ENCODE measurements around the gene SLC6A18. TPM values are rescaled to one million over a fixed set of nuclear protein-coding genes. Genes with fewer than 3 reads are reported as not detected.
A peak's percentile ranks its signal among the peaks of the same experiment; 100 is the strongest.

The SLC6A18 gene
- total and polyA plus RNA-seq, 8 donors, result 0.14 TPM; not detected in 7

DNA sequence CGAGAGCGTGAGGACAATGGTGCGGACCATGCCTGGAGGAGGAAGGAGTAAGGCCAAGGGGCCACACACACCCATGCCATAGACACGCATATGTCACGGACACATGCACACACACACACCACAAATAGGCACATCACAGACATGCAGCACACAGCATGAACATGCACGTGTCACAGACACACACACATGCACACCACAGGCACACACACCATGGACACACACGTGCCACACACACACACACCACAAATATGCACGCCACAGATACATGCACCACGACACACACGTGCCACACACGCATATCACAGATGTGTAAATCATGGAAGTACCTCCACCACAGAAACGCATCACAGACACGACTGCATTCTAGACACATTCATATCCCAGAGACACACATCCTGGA lies 53.0 kb downstream of the SLC6A18 start:
- H3K9me3 ChIP-seq, result no peaks in the 10 kb centered on the region
- intact Hi-C loops (cut with DNase I), result no loop called here
- no peaks in the 10 kb centered on the region for H3K36me3 ChIP-seq
- FAIRE-seq (no peak), DNase-seq (peak in 1 of 6 donors; percentile 16), ATAC-seq (no peak)
- WGBS, 2 donors, result 86 to 94% methylated on average over 13 of the region's 13 CpGs
- no peaks in the 10 kb centered on the region for H3K4me1 ChIP-seq
- H3K27ac ChIP-seq, result no peak overlapping the region
- H3K27me3 ChIP-seq, result no peaks in the 10 kb centered on the region
- TF ChIP-seq, protein P1, sequence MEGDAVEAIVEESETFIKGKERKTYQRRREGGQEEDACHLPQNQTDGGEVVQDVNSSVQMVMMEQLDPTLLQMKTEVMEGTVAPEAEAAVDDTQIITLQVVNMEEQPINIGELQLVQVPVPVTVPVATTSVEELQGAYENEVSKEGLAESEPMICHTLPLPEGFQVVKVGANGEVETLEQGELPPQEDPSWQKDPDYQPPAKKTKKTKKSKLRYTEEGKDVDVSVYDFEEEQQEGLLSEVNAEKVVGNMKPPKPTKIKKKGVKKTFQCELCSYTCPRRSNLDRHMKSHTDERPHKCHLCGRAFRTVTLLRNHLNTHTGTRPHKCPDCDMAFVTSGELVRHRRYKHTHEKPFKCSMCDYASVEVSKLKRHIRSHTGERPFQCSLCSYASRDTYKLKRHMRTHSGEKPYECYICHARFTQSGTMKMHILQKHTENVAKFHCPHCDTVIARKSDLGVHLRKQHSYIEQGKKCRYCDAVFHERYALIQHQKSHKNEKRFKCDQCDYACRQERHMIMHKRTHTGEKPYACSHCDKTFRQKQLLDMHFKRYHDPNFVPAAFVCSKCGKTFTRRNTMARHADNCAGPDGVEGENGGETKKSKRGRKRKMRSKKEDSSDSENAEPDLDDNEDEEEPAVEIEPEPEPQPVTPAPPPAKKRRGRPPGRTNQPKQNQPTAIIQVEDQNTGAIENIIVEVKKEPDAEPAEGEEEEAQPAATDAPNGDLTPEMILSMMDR (IDR thresholded peaks at IDR 0.05), result no peak
- no peak overlapping the region for H3K4me3 ChIP-seq

DNA sequence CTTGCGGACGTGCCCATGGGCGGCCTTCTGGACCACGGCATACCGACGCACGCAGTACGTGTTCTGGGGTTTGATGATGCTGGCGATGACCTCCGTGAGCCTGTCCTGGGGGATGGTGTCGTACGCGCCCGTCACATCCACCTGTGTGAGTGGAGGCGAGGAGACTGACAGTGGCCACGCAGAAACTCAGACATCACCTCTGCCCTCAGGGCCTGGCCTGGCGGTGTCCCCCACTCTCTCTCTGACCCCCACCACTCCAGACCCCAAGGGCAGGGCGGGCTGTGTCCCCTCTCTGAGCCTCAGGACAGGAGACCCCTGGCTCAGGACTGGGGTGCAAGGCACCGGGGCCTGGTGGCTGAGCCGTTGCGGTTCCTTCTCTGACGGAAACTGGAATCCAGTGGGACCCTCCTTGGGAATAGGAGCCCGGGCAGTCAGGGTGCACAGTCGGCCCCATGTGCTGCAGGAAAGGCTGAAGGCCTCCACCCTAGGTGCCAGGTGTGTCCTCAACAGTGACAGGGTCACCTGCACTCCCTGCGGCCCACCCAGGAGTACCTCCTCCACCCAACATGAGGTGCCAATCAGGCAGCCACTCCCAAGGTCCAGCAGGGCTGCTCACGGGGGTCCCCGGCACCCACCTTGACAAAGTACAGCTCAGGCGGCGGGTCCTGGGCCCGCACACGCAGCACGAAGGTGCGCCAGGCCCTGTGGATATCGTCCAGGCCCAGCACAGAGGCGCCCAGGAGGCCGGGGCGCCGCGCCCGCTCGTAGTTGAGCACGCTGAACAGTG lies 53.7 kb downstream of the SLC6A18 start:
- H3K4me1 ChIP-seq, result no peaks in the 10 kb centered on the region
- TF ChIP-seq, protein P1 (IDR thresholded peaks at IDR 0.05), result no peak
- FAIRE-seq, result no peak
- peak in 2 of 6 donors; percentile 51 to 56 for DNase-seq
- H3K27ac ChIP-seq, result no peak overlapping the region
- no peak for ATAC-seq
- H3K27me3 ChIP-seq, result no peaks in the 10 kb centered on the region
- no peaks in the 10 kb centered on the region for H3K36me3 ChIP-seq
- intact Hi-C loops (cut with DNase I), result no loop called here
- no peak overlapping the region for H3K4me3 ChIP-seq
- H3K9me3 ChIP-seq, result no peaks in the 10 kb centered on the region
- WGBS, 2 donors, result 92 to 95% methylated on average over 41 to 42 of the region's 42 CpGs

DNA sequence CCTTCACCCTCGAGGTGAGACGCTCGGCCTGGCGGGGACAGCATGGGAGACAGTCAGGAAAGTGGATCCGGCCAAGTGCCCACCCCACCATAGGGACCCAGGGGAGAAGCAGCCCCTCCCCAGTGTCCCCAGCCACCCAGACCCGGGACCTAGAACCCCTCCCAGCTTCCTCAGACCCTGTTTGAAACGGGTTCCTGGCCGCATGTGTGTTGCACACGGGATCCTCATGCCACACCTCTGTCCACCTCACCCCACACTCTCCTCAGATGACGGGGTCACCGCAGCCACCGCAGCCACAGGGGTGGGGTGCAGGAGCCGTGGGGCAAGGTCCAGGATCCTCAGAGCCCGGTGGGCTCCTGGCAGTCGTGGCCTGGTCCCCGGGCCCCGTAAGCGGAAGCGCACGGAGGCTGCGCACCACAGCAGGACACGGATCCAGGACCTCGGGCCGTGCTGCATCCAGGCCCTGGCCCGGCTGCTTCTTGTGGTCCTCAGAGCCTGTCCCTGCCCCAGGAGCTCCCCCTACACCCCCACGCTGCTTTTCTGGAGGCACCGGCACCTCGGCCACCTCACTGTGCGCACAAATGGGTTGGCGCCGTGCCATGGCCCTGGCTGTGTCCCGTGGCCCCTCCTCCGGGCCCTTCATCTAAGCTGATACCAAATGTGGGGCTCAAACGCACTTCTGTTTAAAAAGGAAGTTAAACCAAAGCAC lies 54.4 kb downstream of the SLC6A18 start:
- intact Hi-C loops (cut with DNase I), result no loop called here
- Histone ChIP-seq H3K9me3 (no peaks in the 10 kb centered on the region), H3K36me3 (no peaks in the 10 kb centered on the region), H3K4me1 (no peaks in the 10 kb centered on the region), H3K4me3 (no peak overlapping the region), H3K27me3 (no peaks in the 10 kb centered on the region), H3K27ac (no peak overlapping the region)
- WGBS, 2 donors, result 79 to 86% methylated on average over 34 of the region's 34 CpGs
- no peak for FAIRE-seq
- peak in 2 of 6 donors; percentile 55 to 61 for DNase-seq
- TF ChIP-seq, protein P1 (IDR thresholded peaks at IDR 0.05), result no peak
- ATAC-seq, result no peak

DNA sequence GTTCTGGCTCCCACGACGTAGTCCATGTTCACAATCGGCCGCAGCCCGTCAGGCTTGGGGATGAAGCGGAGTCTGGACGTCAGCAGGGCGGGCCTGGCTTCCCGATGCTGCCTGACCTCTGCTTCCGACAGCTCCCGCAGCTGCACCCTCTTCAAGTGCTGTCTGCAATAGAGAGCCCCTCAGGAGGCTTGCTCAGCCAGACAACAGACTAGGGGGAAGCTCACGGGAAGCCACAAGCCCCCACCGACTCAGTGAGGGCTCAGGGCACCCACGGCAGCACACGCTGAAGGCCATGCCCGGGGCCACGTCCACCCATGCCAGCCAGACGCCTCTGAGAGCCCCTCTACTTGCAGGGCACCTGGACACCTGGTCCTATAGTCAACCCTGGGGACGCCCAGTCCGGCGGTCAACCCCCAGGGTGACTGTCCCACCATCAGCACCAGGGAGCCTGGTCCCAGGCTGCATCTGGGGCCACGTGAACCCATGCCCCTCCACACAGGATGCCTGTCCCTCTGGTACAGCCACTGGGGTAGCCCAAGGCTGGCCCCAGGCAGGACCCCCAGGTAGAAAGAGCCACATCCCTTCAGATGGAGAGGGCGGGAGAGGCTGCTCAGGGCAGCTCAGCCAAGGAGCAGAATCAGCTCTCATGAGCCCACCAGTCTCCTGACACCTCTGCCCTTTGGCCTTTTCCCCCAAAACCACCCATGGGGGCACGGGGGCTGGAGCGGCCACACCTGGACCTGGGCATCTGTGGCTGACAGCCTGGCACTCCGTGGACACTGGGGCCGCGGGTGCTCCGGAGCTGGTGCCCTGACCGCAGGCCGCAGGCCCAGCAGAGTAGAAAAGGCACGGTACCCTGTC lies 55.2 kb downstream of the SLC6A18 start:
- H3K27me3 ChIP-seq, result no peaks in the 10 kb centered on the region
- ATAC-seq, result no peak
- no peaks in the 10 kb centered on the region for H3K9me3 ChIP-seq
- intact Hi-C loops (cut with DNase I), result no loop called here
- TF ChIP-seq, protein P1 (IDR thresholded peaks at IDR 0.05), result no peak
- no peaks in the 10 kb centered on the region for H3K36me3 ChIP-seq
- FAIRE-seq, result no peak
- no peak overlapping the region for H3K4me3 ChIP-seq
- no peaks in the 10 kb centered on the region for H3K4me1 ChIP-seq
- peak in 2 of 6 donors; percentile 50 to 53 for DNase-seq
- 78 to 82% methylated on average over 32 of the region's 32 CpGs for WGBS, 2 donors
- no peak overlapping the region for H3K27ac ChIP-seq

Data from pancreas (tissue), 10 donors.